Hematopoietic multipotent progenitor cell treated with erythropoietin and hydrocortisone succinate and interleukin-3 and kit ligand, for 6 days (in vitro differentiated cells): Measurements from ENCODE around the gene CATSPERZ.
A peak's percentile ranks its signal among the peaks of the same experiment; 100 is the strongest.

Experiments used
- DNase-seq: peaks from one replicate; pipeline ENCODE4 v3.0.0-alpha.2; 2015

CATSPERZ gene

DNA sequence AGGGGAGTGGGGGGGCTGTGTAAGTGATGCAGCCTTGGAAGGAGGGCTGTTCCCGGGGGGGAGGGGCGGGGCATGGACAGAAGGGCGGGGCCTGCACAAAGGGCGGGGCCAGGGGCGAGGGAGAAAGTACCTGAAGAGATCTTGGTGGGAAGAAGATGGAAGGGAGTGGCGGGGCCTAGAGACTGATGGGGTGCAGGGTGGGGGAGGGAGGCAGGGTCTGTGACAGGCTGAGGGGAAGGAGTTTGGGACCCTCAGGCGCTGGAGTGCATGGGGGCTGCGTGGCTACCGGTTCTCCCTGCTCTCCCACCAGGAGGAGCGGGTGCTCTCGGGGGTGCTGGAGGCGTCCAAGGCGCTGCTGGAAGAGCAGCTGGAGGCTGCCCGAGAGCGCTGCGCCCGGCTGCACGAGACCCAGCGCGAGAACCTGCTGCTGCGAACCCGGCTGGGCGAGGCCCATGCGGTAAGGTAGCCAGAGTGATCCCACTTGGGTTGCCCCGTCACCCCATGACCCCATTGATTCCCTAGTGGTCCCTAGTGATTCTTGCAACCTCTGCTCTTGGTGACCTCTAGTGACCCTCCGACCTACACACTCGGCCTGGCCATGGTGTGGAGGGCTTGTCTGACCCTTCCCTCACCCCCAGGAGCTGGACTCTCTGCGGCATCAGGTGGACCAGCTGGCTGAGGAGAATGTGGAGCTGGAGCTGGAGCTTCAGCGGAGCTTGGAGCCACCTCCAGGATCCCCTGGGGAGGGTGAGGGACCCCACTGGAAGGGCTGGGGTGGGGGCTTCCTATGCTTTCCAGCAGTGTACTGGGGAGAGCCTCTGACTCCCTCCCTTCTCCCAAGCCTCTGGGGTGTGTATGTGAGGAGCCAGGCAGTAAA, 42.9 kb downstream of the CATSPERZ start:
- DNase-seq = no peak

DNA sequence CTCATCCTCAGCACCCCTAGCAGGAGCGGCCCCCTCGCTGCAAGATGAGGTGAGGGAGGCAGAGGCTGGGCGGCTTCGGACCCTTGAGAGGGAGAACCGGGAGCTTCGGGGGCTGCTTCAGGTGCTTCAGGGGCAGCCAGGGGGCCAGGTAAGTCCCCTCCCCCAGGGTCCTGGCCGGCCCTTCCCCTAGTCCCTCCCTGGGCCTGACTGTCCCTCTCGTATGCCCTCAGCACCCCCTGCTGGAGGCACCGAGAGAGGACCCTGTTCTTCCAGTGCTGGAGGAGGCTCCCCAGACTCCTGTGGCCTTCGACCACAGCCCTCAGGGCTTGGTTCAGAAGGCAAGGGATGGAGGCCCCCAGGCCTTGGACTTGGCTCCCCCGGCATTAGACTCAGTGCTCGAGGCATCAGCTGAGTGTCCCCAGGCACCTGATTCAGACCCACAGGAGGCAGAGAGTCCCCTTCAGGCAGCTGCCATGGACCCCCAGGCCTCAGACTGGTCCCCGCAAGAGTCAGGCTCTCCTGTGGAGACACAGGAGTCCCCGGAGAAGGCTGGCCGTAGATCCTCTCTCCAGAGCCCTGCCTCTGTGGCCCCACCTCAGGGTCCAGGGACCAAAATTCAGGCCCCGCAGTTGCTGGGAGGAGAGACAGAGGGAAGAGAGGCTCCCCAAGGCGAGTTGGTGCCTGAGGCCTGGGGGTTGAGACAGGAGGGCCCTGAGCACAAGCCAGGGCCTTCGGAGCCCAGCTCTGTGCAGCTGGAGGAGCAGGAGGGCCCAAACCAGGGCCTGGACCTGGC, 43.8 kb downstream of the CATSPERZ start:
- DNase-seq = peak; percentile 64

DNA sequence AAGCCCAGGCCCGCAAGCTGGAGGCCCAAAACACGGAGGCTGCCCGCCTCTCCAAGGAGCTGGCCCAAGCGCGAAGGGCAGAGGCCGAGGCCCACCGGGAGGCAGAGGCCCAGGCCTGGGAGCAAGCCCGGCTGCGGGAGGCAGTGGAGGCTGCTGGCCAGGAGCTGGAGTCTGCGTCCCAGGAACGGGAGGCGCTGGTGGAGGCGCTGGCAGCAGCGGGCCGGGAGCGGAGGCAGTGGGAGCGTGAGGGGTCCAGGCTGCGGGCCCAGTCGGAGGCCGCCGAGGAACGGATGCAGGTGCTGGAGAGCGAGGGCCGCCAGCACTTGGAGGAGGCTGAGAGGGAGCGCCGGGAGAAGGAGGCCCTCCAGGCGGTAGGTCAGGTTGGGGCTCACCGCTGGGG, 44.6 kb downstream of the CATSPERZ start:
- DNase-seq = no peak

DNA sequence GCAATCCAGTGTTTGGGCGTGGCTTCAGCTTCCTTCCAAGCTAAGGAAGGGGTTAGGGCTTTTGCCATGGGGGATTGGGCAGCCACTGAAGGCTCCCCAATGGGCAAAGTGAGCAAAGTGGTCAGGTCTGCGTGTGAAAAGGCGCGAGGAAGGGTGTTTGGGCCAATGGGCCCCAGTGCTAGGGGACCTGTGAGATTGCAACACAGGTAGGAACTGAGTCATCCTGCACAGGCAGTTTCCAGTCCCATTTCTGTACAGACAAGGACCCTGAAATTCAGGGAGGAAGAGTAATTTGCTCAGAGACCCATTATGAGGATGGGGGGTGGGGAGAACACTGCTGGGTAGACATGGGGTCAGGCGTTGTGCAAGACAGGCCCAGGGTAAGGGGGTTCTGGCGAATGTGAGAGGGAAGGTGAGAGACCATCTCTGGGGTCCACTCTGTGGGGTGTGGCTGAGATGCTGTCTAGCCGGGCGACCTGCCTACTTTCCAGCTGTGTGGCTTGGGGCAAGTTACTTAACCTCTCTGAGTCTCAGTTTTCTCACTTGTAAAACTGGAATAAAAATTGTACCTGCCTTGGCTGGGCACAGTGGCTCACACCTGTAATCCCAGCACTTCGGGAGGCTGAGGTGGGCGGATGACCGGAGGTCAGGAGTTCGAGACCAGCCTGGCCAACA, 47.2 kb downstream of the CATSPERZ start:
- DNase-seq = peak; percentile 22

DNA sequence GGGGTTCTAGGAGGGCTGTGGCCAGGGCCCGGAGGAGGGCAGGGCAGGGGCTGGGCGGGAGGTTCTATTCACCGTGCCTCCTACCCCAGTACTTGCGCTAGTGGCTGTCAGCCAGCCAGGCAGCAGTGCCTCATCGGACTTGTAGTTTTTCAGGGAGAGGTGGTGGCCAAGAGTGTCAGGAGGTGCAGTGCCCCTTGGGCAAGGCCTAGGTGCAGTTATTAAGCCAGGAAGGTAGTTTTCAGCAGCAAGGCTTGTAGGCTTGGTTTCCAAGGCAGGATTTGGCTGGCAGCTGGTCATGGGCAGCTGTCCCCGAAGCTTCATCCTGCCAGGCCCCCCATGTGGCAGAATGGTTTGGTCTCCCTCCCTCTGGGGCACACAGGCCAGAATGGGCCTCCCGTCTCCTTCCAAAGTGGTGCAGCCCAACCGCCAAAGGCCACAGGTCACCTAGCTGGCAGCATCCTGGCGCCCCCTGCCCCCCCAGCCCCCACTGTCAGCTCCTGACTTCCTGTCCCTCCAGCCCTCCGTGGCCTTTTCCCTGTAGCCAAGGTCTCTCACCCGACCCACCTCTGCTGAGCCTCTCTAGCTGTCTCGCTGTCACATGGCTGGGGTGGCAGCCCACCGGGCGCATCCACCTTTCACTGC, 48.3 kb downstream of the CATSPERZ start:
- DNase-seq = no peak

DNA sequence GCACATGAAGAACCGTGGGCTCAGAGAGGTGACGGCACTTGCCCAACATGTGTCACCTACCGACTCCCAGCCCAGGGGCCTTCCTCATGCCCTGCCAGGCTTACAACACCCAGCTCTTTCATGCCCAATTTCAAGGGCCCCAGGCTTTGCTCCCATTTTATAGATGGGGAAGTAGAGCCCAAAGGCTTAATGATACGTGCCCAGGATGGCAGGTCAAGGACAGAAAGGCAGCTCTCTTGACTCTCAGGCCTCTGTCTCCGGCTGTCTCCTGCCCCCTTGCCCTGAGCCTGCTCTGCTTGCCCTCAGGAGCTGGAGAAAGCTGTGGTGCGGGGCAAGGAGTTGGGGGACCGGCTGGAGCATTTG, 48.8 kb downstream of the CATSPERZ start:
- no peak for DNase-seq

DNA sequence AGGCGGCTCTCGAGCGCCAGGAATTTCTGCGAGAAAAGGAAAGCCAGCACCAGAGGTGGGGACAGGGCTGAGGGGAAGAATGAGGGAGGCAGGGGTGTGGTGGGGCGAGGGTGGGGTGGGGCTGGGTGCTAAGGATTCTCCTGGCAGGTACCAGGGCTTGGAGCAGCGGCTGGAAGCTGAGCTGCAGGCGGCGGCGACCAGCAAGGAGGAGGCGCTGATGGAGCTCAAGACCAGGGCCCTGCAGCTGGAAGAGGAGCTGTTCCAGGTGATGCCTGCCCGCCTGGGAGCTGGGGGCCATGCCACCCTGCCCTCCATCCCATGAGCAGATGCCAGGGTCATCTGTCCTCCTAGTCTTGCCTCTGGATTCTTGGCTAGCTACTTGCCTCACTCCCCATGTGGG, 49.2 kb downstream of the CATSPERZ start:
- no peak for DNase-seq

DNA sequence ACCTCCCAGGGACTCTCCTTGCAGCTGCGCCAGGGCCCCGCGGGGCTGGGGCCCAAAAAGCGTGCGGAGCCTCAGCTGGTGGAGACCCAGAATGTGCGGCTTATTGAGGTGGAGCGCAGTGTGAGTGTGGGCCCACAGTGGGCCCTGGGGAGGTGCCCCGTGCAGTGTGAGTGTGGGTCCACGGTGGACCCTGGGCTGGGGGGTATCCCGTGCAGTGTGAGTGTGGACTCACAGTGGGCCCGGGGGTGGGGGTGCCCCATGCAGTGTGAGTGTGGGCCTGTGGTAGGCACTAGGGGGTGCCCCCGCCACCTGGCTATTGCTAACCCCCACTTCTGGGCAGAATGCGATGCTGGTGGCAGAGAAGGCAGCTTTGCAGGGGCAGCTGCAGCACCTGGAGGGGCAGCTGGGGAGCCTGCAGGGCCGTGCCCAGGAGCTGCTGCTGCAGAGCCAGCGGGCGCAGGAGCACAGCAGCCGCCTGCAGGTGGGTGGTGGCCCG, 51.0 kb downstream of the CATSPERZ start:
- no peak for DNase-seq

DNA sequence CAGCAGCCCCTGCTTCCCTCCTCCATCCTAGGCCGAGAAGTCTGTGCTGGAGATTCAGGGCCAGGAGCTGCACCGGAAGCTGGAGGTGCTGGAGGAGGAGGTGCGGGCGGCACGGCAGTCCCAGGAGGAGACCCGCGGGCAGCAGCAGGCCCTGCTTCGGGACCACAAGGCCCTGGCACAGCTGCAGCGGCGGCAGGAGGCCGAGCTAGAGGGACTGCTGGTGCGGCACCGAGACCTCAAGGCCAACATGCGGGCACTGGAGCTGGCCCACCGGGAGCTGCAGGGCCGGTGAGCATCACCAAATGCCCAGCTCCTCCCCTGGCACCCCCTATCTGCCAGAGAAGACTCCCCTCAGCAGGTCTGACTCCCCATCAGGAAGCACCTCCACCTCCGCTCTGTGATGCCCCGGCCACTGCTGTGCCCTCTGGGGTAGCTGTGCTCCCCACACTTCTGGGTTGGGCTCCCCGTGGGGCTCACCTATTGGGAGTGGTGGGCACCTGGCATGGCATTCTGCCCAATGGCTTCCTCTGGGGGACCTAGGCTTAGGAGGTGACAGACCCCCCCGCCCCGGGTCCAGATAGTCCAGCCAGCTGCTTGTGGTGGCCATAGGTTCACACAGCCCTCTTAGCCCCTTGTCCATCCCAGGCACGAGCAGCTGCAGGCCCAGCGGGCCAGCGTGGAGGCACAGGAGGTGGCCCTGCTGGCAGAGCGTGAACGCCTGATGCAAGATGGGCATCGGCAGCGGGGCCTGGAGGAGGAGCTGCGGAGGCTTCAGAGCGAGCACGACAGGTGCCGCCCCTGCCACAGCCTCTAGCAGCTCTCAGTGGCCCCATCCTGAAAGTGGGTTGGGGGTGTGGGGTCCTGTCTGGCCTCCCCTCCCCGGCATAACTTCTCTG, 52.2 kb downstream of the CATSPERZ start:
- DNase-seq = no peak

DNA sequence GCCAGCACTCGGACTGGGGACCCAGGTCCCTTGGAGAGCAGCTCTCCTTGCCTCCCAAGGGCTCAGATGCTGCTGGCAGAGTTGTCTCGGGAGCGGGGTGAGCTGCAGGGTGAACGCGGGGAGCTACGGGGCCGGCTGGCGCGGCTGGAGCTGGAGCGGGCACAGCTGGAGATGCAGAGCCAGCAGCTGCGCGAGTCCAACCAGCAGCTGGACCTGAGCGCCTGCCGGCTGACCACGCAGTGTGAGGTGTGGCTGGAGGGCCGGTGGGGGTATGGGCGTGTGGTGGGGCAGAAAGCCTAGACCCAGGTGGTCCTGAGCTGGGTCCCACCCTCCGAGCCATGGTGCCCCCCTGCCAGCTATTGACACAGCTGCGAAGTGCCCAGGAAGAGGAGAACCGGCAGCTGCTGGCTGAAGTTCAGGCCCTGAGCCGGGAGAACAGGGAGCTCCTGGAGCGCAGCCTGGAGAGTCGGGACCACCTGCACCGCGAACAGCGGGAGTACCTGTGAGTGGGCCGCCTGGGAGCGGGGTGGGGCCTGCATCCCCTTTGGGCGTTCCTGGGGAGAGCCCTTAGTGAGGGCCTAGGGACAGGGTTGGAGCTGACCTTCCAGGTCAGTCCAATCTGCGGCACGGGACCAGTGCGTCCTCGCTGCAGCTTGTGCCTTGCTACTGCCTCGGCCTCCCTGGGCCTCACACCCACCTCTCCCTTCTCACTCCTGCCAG, 53.0 kb downstream of the CATSPERZ start:
- no peak for DNase-seq

DNA sequence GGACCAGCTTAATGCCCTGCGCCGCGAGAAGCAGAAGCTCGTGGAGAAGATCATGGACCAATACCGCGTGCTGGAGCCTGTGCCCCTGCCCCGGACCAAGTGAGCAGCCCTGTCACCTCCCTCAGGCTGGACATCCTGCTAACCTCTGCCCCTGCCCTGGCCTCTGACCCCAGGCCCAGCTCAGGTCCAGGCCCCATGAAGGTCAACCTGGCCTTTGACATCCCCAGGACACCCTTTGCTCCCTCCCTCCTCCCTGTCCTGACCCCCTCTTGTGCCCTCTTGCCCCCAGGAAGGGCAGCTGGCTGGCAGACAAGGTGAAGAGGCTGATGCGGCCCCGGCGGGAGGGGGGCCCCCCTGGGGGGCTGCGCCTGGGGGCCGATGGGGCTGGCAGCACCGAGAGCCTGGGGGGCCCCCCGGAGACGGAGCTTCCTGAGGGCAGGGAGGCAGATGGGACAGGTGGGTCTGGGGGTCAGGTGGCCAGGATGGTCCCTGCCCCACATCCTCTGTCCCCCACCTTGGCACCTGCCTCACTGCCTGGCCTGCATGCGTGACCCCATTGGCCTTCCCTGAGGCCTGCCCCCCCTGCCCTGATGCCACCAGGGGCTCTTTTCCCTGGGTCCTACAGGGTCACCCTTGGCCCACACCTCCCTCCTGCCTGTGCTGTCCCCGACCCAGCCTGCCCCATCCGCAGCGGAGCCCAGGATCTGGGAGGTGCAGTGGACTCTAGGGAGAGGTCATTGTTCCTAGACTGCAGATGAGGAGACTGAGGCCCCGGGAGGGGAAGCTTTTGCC, 53.8 kb downstream of the CATSPERZ start:
- DNase-seq = no peak
